Progenitor cell of endocrine pancreas (in vitro differentiated cells): ENCODE results near the gene SLC9A9. TPM values are rescaled to one million over a fixed set of nuclear protein-coding genes. Genes with fewer than 3 reads are reported as not detected.

Source experiments
- DNase-seq: peaks from one replicate; pipeline ENCODE4 v3.0.0; 2021; ENCODE audit warnings: low spot score; ENCODE audit not compliant: unreplicated experiment
- H3K27ac Mint-ChIP-seq: 2 replicates; pipeline ENCODE4 v1.8.0; 2021; ENCODE audit warnings: mild to moderate bottlenecking, moderate library complexity, mixed read lengths
- H3K27me3 Mint-ChIP-seq: 2 replicates; pipeline ENCODE4 v1.8.0; 2021; ENCODE audit warnings: mixed read lengths
- H3K36me3 Mint-ChIP-seq: 2 replicates; pipeline ENCODE4 v1.8.0; 2022; ENCODE audit warnings: mixed read lengths; ENCODE audit not compliant: insufficient read depth
- H3K4me1 Mint-ChIP-seq: 2 replicates; pipeline ENCODE4 v1.8.0; 2021; ENCODE audit warnings: low read depth, mixed read lengths
- H3K4me3 Mint-ChIP-seq: 2 replicates; pipeline ENCODE4 v1.8.0; 2021; ENCODE audit warnings: low read depth, mild to moderate bottlenecking, moderate library complexity, mixed read lengths
- H3K9me3 Mint-ChIP-seq: 2 replicates; pipeline ENCODE4 v1.8.0; 2021; ENCODE audit warnings: low read depth, mixed read lengths
- CTCF ChIP-seq: fragments of 200-600 bp; sonication (generic); IDR thresholded peaks from one replicate; pipeline ENCODE4 v1.5.0; 2021; ENCODE audit warnings: antibody characterized with exemption, mild to moderate bottlenecking; ENCODE audit not compliant: unreplicated experiment
- total RNA-seq: library from RNA; stranded (reverse); gene quantifications from 2 replicates; pipeline ENCODE4 v1.2.1, GENCODE V29; 2021

The SLC9A9 gene
- total RNA-seq, 1 donor from 2014 or later: 0.17 TPM

- TF ChIP-seq CTCF: no peak
- no peak overlapping the region for H3K4me3 Mint-ChIP-seq
- H3K27me3 Mint-ChIP-seq: peaks cover 4% of the 10 kb centered on the region
- H3K27ac Mint-ChIP-seq: no peak overlapping the region
- no peaks in the 10 kb centered on the region for H3K36me3 Mint-ChIP-seq
- peaks cover 7% of the 10 kb centered on the region for H3K4me1 Mint-ChIP-seq
- DNase-seq: no peak
- no peaks in the 10 kb centered on the region for H3K9me3 Mint-ChIP-seq
These were observed 239.3 kb downstream of the SLC9A9 start for GRCh38 chr3:143608966-143609365.

DNA sequence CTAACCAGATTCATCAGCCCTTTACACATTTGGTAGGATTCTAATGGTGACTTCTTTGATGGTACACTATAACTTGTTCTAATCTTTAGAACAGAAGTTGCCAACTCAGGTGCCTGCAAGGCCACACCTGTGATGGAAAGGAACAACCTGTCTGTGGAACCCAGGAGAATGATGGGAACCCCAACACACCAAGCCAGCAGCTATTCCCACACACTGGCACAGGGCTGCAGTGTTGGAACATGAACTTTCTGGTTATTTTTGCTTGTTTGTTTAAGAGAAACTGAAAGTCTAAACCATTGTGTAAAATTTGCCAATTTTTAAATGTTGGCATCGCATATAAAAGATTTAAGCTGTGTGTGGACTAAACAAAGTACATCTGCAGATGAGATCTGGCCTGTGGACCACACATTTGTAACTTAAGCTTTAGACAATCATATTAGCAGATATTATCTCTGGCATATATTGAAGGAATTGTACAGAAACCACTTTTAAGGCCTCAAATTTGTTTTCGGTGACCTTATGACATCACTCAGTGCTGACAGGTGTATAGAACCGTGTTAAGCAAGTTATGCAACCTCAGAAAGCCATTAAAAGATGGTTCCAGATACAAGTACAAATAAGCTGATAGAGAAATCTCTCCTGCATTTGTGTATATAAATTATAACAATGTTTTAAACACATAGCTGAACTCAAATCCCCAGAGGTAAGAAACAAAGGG is 242.9 kb downstream of the SLC9A9 start:
- no peaks in the 10 kb centered on the region for H3K36me3 Mint-ChIP-seq
- peaks cover 4% of the 10 kb centered on the region for H3K27me3 Mint-ChIP-seq
- peaks cover 3% of the 10 kb centered on the region for H3K4me1 Mint-ChIP-seq
- no peak overlapping the region for H3K27ac Mint-ChIP-seq
- TF ChIP-seq CTCF: no peak
- DNase-seq: no peak
- H3K9me3 Mint-ChIP-seq: no peaks in the 10 kb centered on the region
- no peak overlapping the region for H3K4me3 Mint-ChIP-seq

DNA sequence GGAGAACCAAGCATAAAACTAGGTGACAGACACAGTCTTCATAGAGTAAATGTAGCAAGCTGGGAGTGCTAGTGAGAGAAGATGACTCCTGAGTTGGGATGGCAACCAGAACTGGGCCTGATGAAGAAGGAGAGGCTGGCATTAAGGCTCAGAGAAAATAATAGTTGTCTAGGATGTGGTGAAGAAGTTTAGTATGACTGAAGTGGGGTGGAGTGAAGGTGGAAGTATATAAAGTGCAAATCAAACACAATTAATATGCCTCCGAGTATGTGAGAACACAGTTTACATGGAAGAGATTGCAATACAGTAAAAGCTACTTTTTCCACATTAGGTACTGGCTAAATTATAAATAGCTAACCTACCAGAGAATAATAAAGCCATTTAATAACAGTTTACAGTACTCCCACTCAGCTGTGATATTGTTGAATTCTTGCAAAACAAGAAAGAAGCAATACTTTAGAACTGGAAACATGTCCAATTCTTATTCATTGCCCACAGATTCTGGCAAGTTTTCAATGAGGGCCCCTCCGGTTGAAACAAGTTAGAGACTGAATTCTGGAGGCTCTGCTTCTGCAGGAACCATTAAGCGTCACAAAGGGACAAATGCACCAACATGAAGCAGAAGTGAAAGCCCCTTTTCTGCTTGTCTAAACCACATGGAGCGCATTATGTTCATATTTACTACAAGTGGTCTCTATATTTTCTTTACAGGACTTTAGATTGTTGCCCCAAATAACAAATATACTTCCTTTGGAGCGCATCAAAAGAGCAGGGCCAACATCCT is 243.7 kb downstream of the SLC9A9 start:
- Mint-ChIP-seq H3K27me3 (peaks cover 4% of the 10 kb centered on the region), H3K4me3 (no peak overlapping the region), H3K36me3 (no peaks in the 10 kb centered on the region), H3K4me1 (peaks cover 3% of the 10 kb centered on the region), H3K9me3 (no peaks in the 10 kb centered on the region), H3K27ac (no peak overlapping the region)
- TF ChIP-seq CTCF: no peak
- DNase-seq: no peak

DNA sequence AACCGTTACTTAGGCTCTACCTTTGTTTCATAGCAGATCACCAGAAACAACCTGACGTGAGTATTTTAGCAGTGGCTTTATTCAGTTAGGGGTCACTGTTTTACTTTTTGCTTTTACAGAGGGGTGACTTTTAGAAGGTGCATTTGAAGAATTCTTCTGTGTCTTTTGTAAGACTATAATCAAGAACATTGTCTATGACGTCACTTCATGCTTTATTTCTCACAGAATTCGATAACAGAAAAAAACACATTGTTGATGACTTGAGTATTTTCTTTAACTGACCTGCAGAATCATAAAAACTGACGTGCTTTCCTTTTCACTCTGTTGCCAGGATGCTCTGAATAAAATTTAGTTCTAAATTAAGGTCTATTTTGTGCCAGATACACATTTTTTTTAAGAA is 244.5 kb downstream of the SLC9A9 start:
- Mint-ChIP-seq H3K4me3 (no peak overlapping the region), H3K27me3 (peaks cover 4% of the 10 kb centered on the region), H3K4me1 (no peaks in the 10 kb centered on the region), H3K36me3 (no peaks in the 10 kb centered on the region), H3K27ac (no peak overlapping the region), H3K9me3 (no peaks in the 10 kb centered on the region)
- DNase-seq: no peak
- TF ChIP-seq CTCF: no peak

DNA sequence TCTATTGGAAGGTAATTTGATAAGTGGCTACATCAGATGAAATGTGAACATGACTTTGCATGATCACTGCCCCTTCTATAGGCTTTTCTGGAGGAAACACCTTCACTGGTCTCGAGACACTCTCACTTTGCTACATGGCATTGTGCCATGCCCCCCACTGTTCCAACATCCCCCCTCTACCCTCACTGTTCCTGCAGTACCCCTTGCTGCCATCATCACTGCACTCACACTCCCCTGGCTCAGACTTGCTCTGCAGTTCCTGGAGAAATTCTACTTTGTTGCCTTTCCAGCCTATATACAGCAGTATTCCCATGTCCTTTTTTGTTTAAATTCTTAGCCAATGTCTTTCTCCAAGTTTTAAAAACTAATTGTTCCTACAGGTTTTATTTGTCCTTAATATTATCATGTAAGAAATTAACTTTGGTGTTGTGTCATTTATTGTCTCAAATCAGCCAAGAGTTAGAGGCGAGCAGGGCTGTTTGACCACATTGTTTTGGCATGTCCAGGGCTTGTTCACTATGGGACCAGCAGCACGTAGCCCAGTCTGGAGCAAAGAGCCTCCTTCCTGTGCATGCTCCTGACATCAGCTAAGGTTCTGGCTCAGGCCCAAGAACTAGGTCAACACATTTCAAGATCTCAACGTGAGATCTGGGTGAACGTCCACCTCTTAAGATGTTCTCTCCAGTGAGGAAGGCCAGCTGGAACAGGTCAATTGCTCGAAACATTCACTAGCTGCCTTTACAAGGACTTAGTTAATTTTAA is 246.4 kb downstream of the SLC9A9 start:
- DNase-seq: no peak
- Mint-ChIP-seq H3K27me3 (peaks cover 4% of the 10 kb centered on the region), H3K27ac (no peak overlapping the region), H3K9me3 (no peaks in the 10 kb centered on the region), H3K4me3 (no peak overlapping the region), H3K4me1 (peaks cover 3% of the 10 kb centered on the region), H3K36me3 (no peaks in the 10 kb centered on the region)
- TF ChIP-seq CTCF: no peak
